ENCODE results near the gene NDOR1.

Gene NDOR1

DNA sequence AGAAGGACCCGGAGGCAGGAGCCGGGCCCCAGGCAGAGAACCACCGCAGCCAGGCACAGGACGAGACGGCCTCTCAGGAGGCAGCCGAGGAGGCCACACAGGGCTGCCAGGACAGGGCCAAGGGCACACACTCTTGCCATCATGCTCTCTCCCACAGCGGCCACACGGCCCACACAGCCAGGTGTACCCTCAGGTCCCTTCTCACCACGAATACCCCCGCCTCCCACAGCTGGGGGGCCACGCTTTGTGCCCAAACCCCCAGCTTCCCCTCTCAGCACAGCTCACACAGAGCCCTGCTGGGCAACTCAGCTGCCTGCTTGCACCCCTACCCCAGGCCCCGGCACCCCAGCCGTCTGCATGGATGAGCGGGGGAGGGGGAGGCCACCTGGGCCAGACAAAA, 11.7 kb upstream of the NDOR1 start:
- Histone ChIP-seq H3K4me1 (ENCODE audit: control insufficient read depth, insufficient read depth, low read length) (0 out of 2 replicates have a peak, but pooled peaks cover 4% of the 10 kb centered on the region), H3K27me3 (ENCODE audit: control insufficient read depth, insufficient read depth, low read length) (no peaks in the 10 kb centered on the region), H3K9me3 (ENCODE audit: control insufficient read depth, insufficient read depth, low read length) (no peaks in the 10 kb centered on the region), H3K9ac (ENCODE audit: low read depth, low read length) (no peak overlapping the region), H3K27ac (ENCODE audit: low read depth, low read length) (no peak overlapping the region), H3K36me3 (ENCODE audit: control insufficient read depth, insufficient read depth, low read length) (peaks cover 20% of the 10 kb centered on the region; the same call in 1 of the 2 replicates), H3K4me3 (ENCODE audit: low read depth, low read length) (no peak overlapping the region)

DNA sequence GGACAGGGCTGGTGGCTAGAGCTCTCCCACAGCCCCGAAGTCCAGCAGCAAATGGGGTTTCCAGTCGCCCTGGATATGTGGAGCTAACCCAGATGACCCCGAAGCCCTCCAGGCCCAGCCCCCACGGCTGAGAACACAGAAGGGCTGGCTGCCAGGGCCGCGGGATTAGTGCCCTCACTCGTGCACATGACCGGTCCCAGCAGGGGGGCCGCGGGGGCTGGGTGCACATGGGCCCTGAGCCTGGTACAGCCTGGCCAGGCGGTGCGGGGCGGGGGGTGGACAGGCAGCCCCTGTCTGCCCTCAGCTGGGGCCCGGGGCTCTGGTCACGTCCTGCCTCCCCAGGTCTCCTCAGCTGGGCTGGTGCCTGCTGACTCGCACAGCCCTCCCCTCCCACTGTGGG, 11.1 kb upstream of the NDOR1 start:
- no peak overlapping the region for H3K9ac ChIP-seq (ENCODE audit: low read depth, low read length)
- H3K27me3 ChIP-seq (ENCODE audit: control insufficient read depth, insufficient read depth, low read length), result no peaks in the 10 kb centered on the region
- H3K4me3 ChIP-seq (ENCODE audit: low read depth, low read length), result no peak overlapping the region
- H3K9me3 ChIP-seq (ENCODE audit: control insufficient read depth, insufficient read depth, low read length), result no peaks in the 10 kb centered on the region
- H3K4me1 ChIP-seq (ENCODE audit: control insufficient read depth, insufficient read depth, low read length), result 0 out of 2 replicates have a peak, but pooled peaks cover 4% of the 10 kb centered on the region
- H3K27ac ChIP-seq (ENCODE audit: low read depth, low read length), result no peak overlapping the region
- H3K36me3 ChIP-seq (ENCODE audit: control insufficient read depth, insufficient read depth, low read length), result peaks cover 20% of the 10 kb centered on the region; the same call in 1 of the 2 replicates

DNA sequence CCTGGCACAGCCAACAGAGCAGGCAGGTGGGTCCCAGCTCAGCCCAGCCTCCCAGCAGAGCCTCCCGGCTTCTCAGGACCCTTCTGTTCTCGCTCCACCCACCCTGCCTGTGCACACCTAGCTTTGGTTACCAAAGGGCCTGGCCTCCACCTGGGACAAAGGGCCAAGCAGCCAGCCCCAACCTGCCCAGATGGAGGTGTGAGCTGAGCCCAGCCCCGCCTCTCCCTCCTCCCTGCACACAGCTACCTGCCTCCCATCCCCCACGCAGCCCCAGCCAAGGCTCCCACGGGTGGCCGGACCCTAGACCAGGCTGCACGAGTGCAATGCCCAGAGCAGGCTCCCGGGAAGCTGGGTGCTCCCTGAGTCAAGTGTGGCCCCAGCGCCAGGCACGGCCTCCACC, 10.6 kb upstream of the NDOR1 start:
- Histone ChIP-seq H3K4me1 (ENCODE audit: control insufficient read depth, insufficient read depth, low read length) (0 out of 2 replicates have a peak, but pooled peaks cover 4% of the 10 kb centered on the region), H3K4me3 (ENCODE audit: low read depth, low read length) (no peak overlapping the region), H3K9me3 (ENCODE audit: control insufficient read depth, insufficient read depth, low read length) (no peaks in the 10 kb centered on the region), H3K27ac (ENCODE audit: low read depth, low read length) (no peak overlapping the region), H3K36me3 (ENCODE audit: control insufficient read depth, insufficient read depth, low read length) (peaks cover 18% of the 10 kb centered on the region; the same call in 1 of the 2 replicates), H3K9ac (ENCODE audit: low read depth, low read length) (no peak overlapping the region), H3K27me3 (ENCODE audit: control insufficient read depth, insufficient read depth, low read length) (no peaks in the 10 kb centered on the region)

DNA sequence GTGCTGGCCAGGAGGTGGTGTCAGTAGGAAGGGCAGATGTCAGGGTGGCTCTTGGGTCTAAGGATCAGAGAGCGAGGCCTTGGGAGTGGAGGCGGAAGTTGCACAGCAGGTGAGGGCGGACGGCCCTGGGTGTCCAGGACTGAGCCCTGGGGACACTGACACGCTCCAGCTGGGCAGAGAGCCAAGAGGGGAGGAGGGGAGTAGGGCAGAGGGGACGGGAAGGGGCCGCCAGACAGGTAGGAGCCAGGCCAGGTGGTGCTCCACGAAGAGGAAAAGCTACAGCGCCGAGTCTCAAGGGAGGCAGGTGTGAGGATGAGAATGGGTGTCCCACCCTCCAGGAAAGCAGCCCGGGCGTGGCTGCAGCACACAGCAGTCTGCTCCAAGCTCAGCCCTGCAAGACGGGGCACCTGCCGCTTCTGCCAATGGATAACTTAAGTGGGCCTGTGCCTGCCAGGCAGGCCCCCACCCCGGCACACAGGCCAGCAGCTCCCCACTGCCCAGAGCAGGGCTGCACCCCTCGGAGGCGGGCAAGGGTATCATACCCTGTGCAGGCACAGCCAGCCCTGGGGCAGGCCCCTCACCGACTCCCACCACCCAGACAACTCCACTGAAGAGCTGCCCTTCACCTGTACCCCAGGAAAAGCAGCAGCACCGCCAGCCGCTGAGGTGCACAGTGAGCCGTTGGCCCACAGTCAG, 9.8 kb upstream of the NDOR1 start:
- Histone ChIP-seq H3K27me3 (ENCODE audit: control insufficient read depth, insufficient read depth, low read length) (no peaks in the 10 kb centered on the region), H3K27ac (ENCODE audit: low read depth, low read length) (no peak overlapping the region), H3K4me1 (ENCODE audit: control insufficient read depth, insufficient read depth, low read length) (0 out of 2 replicates have a peak, but pooled peaks cover 4% of the 10 kb centered on the region), H3K36me3 (ENCODE audit: control insufficient read depth, insufficient read depth, low read length) (peaks cover 13% of the 10 kb centered on the region; the same call in 1 of the 2 replicates), H3K9me3 (ENCODE audit: control insufficient read depth, insufficient read depth, low read length) (no peaks in the 10 kb centered on the region), H3K9ac (ENCODE audit: low read depth, low read length) (no peak overlapping the region), H3K4me3 (ENCODE audit: low read depth, low read length) (no peak overlapping the region)

DNA sequence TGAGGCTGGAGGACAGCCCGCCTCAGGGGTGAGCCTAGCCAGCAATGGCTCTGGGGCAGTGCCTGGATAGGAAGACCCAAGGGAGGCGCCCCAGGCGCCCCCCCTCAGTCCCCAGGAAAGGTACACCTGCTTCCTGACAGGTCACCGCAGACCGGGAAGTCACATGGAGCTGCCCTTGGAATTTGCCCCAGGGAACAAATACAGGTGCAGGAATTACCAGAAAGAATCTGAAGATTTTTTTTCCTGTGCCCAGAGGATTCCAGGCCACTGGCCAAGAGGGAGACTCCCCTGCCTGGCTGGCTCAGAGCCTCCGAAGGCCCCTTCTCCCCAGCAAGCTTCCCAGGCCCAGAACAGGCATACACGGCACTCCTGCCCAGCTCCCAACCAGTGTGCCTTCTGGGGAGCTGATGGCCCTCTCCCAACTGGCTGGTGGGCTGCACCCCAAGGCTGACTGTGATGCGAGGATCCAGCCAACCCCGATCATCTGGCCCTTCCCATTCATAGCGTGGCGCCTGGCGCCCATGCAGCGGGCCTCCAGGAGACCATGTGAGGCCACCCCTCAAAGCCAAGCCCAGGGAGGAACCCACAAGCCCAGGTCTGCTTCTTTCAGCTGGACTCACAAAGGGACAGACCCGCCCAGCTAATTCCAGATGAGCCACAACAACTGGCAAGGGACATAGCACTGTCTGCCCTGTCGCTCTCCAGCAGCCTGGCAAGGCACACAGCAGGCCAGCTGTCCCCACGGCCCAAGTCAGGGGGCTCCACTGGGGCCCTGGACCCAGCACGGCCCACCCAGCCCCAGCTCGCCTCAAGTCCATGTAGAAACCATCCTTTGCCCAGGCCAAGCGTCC, 7.2 kb upstream of the NDOR1 start:
- Histone ChIP-seq H3K27ac (ENCODE audit: low read depth, low read length) (no peak overlapping the region), H3K4me3 (ENCODE audit: low read depth, low read length) (no peak overlapping the region), H3K9me3 (ENCODE audit: control insufficient read depth, insufficient read depth, low read length) (no peaks in the 10 kb centered on the region), H3K9ac (ENCODE audit: low read depth, low read length) (no peak overlapping the region), H3K36me3 (ENCODE audit: control insufficient read depth, insufficient read depth, low read length) (no peaks in the 10 kb centered on the region), H3K4me1 (ENCODE audit: control insufficient read depth, insufficient read depth, low read length) (peaks cover 10% of the 10 kb centered on the region; the same call in 1 of the 2 replicates), H3K27me3 (ENCODE audit: control insufficient read depth, insufficient read depth, low read length) (no peaks in the 10 kb centered on the region)

DNA sequence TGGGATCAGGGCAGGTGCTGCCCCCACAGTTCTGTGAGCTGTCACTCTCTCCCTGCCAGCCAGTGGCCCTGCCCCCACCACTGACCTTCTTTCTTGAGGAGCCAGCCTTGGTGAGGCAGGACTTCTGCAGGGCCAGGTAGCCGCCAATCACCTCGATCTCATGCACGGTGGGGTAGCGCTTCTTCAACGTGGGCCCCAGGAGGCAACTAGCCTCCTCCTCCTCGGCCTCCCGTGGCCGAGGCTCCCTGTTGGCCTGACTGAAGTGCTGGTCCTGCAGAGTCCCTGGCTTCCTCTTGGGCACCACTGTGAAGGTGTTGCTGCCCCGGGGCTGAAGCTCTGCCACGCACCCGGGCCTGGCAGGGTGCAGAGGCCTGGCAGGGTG, 6.6 kb upstream of the NDOR1 start:
- Histone ChIP-seq H3K4me3 (ENCODE audit: low read depth, low read length) (peak overlapping the region; percentile 50; the same call in 1 of the 2 replicates), H3K9ac (ENCODE audit: low read depth, low read length) (no peak overlapping the region)

DNA sequence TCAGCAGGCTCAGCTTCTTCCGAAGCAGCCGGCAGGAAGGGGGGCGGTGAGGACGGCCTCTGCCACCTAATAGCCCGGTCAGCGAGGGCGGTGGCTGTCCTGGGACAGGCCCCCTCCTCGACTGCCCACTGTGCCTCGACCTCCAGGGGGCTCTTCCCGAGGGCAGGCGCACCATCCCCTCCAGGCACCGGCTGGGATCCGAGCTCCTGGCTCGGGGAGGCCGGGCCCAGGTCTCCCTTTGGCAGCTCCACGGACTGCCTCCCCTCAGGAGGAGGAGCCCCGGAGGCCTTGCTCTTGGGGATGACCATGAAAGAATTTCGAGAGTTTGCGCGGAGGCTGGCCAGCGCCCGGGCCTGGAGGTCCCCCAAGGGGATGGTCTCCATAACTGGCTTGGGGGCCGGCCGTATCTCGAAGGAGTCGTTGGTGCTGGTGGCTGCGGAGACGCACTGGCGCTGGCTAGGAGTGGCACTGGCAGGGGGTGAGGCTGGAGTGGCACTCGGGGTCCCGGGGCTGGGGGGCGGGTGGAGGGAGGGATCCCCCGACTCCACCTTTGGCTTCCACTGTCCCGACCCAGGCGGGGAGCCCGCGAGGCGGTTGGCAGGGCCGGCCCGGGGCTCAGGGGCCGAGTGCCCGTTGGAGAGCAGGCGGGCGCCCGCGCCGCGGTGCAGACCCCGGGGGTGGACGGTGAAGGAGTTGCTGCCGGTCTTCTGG, 5.9 kb upstream of the NDOR1 start:
- H3K4me3 ChIP-seq (ENCODE audit: low read depth, low read length), result peak overlapping the region; percentile 50
- no peaks in the 10 kb centered on the region for H3K9me3 ChIP-seq (ENCODE audit: control insufficient read depth, insufficient read depth, low read length)
- peaks cover 14% of the 10 kb centered on the region; the same call in 1 of the 2 replicates for H3K4me1 ChIP-seq (ENCODE audit: control insufficient read depth, insufficient read depth, low read length)
- H3K27ac ChIP-seq (ENCODE audit: low read depth, low read length), result no peak overlapping the region
- H3K27me3 ChIP-seq (ENCODE audit: control insufficient read depth, insufficient read depth, low read length), result no peaks in the 10 kb centered on the region
- H3K9ac ChIP-seq (ENCODE audit: low read depth, low read length), result no peak overlapping the region
- no peaks in the 10 kb centered on the region for H3K36me3 ChIP-seq (ENCODE audit: control insufficient read depth, insufficient read depth, low read length)

More for the DNA sequence above, 6.6 kb upstream of the NDOR1 start:
- H3K27me3 ChIP-seq (ENCODE audit: control insufficient read depth, insufficient read depth, low read length), result no peaks in the 10 kb centered on the region
- H3K36me3 ChIP-seq (ENCODE audit: control insufficient read depth, insufficient read depth, low read length), result no peaks in the 10 kb centered on the region
- peaks cover 10% of the 10 kb centered on the region; the same call in 1 of the 2 replicates for H3K4me1 ChIP-seq (ENCODE audit: control insufficient read depth, insufficient read depth, low read length)
- H3K9me3 ChIP-seq (ENCODE audit: control insufficient read depth, insufficient read depth, low read length), result no peaks in the 10 kb centered on the region
- no peak overlapping the region for H3K27ac ChIP-seq (ENCODE audit: low read depth, low read length)

DNA sequence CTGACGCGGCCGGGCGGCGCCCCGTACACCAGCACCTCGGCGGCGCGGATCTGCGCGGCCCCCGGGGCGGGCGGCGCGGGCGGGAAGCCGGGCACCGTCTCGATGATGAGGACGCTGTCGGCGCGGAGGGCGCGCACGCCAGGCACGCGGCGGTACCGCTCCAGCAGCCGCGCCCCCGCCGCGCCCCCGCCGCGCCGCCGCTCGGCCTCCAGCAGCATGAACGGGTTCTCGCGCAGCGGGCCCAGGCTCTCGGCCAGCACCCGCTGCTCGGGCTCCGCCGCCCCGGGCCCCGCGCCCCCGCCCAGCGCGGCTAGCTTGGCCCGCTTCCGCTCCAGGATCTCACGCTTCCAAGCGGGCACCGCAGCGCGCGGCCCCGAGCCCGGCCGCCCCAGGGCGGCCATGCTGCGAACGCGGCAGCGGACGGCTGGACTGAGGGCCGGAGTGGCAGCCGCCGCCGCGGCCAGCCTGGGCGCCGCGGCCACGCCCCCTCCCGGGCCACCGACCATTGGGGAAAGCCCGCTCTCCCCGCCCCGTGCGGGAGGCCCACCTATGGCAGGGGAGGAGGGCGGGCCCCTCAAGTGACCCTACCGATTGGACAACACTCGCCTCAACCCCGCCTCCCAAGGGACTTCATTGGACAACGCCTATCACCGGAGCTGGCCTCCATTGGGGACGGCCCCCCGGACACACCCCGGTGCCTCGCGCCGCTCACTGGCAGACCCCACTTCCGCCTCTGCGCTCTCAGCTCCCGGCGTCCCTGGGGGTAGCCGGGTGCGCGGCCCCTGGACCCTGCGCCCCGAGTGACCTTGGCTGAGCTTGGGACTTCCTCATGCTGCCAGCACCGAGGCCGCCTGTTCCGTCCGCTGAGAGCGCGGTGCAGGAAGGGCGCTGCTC, 4.9 kb upstream of the NDOR1 start, which contains the start of gene TPRN:
Gene TPRN, minus strand, starts transcription at position 431 of the 894 bp plus-strand sequence. Its CDS starts 30 bp downstream, at position 401.
- H3K4me1 ChIP-seq (ENCODE audit: control insufficient read depth, insufficient read depth, low read length), result peaks cover 10% of the 10 kb centered on the region; the same call in 1 of the 2 replicates
- no peaks in the 10 kb centered on the region for H3K9me3 ChIP-seq (ENCODE audit: control insufficient read depth, insufficient read depth, low read length)
- no peaks in the 10 kb centered on the region for H3K27me3 ChIP-seq (ENCODE audit: control insufficient read depth, insufficient read depth, low read length)
- peak within 1 kb of the TSS; percentile 45 for H3K9ac ChIP-seq (ENCODE audit: low read depth, low read length)
- peak within 1 kb of the TSS; percentile 72 for H3K4me3 ChIP-seq (ENCODE audit: low read depth, low read length)
- no peaks in the 10 kb centered on the region for H3K36me3 ChIP-seq (ENCODE audit: control insufficient read depth, insufficient read depth, low read length)
- H3K27ac ChIP-seq (ENCODE audit: low read depth, low read length), result peak within 1 kb of the TSS; percentile 59

DNA sequence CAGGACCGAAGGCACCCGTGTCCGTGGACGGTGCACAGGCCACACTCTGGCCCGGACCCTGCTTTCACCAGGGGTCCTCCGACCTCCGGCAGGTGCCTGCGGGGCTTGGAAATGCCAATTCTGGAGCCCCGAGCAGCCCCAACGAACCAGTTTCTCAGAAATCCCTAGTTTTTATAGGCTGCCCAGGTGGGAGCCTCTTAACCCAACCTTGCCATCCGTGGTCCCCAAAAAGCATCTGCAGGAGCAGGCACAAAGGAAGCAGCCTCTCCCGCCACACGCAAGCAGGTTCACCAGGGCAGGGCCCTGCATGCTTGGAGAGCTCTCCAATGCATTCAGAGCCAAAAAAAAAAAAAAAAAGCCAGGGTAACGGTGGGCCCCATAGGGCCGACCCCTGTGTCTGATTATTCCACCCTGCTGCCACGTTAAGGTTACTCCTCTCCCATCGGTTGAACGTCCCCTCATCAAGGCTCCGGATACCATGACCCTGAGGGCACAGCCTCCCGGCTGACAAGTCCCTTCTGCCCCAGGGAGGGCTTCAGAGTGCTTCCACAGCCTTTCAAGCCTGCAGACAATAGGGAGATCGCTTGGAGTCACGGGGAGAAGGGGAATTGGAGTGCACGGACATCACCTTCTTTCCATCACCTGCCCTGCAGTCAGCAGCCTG, 4.2 kb upstream of the NDOR1 start:
- Histone ChIP-seq H3K36me3 (ENCODE audit: control insufficient read depth, insufficient read depth, low read length) (no peaks in the 10 kb centered on the region), H3K9me3 (ENCODE audit: control insufficient read depth, insufficient read depth, low read length) (no peaks in the 10 kb centered on the region), H3K9ac (ENCODE audit: low read depth, low read length) (peak overlapping the region; percentile 45), H3K4me3 (ENCODE audit: low read depth, low read length) (peak overlapping the region; percentile 72), H3K4me1 (ENCODE audit: control insufficient read depth, insufficient read depth, low read length) (peaks cover 10% of the 10 kb centered on the region; the same call in 1 of the 2 replicates), H3K27me3 (ENCODE audit: control insufficient read depth, insufficient read depth, low read length) (no peaks in the 10 kb centered on the region), H3K27ac (ENCODE audit: low read depth, low read length) (peak overlapping the region; percentile 57)

All from HUES48 (cell line).